Ishikawa (cell line): ENCODE results near the gene ACADS.

Source experiments
- CEBPB ChIP-seq: IDR thresholded peaks from 2 replicates; pipeline ENCODE4 v1.6.1; 2012
- EP300 ChIP-seq: IDR thresholded peaks from 2 replicates; pipeline ENCODE4 v1.6.1; 2012; ENCODE audit warnings: borderline replicate concordance
- NFIC ChIP-seq: IDR thresholded peaks from 2 replicates; pipeline ENCODE4 v1.6.1; 2012
- TAF1 ChIP-seq: IDR thresholded peaks from 2 replicates; pipeline ENCODE4 v1.6.1; 2012; ENCODE audit warnings: low read depth, mild to moderate bottlenecking
- TF ChIP-seq, protein P1 (sequence below): IDR thresholded peaks from 2 replicates; pipeline ENCODE4 v1.6.1; 2012

DNA sequence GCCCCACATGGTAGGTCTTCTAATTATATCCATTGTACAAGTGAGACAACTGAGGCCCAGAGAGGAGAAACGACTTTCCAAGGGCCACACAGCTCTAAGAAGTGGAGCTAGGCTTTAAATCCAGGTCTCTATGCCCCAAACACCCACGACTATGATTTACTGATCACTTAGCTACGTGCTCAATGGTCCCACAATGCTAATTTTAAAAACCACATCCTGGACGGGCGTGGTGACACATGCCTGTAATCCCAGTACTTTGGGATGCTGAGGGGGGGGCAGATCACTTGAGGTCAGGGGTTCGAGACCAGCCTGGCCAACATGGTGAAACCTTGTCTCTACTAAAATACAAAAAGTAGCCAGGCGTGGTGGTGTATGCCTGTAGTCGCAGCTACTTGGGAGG lies 47.1 kb upstream of the ACADS start:
- TF ChIP-seq TAF1 = no peak
- TF ChIP-seq NFIC = no peak
- TF ChIP-seq EP300 = no peak
- TF ChIP-seq, protein P1, sequence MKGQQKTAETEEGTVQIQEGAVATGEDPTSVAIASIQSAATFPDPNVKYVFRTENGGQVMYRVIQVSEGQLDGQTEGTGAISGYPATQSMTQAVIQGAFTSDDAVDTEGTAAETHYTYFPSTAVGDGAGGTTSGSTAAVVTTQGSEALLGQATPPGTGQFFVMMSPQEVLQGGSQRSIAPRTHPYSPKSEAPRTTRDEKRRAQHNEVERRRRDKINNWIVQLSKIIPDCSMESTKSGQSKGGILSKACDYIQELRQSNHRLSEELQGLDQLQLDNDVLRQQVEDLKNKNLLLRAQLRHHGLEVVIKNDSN = no peak
- TF ChIP-seq CEBPB = no peak
